SK-N-SH treated with all-trans-retinoic acid at 6 μM for 48 hours (cell line): Measurements from ENCODE around the gene PCDH15.

ENCODE experiments used
- ATAC-seq: fragments of 200-7000 bp; cut with Tn5 transposase; 3 replicates; pipeline ENCODE4 v1.9.1; 2020; ENCODE audit warnings: mild to moderate bottlenecking, moderate library complexity
- ARNTL ChIP-seq: fragments of 450-650 bp; formaldehyde crosslinking; IDR thresholded peaks from 2 replicates; pipeline ENCODE4 v1.5.0; 2020; ENCODE audit warnings: low read depth, mild to moderate bottlenecking, moderate library complexity, borderline replicate concordance
- BACH2 ChIP-seq: fragments of 250-450 bp; sonication (Bioruptor Pico); IDR thresholded peaks from 2 replicates; pipeline ENCODE4 v1.9.0; 2021; ENCODE audit warnings: mild to moderate bottlenecking, borderline replicate concordance
- CREB5 ChIP-seq: fragments of 250-450 bp; sonication (Bioruptor Pico); IDR thresholded peaks from 2 replicates; pipeline ENCODE4 v1.5.1; 2020; ENCODE audit warnings: low read depth, mild to moderate bottlenecking, moderate library complexity
- CSDC2 ChIP-seq: fragments of 250-450 bp; sonication (Bioruptor Pico); IDR thresholded peaks from 2 replicates; pipeline ENCODE4 v1.5.0; 2020; ENCODE audit warnings: mild to moderate bottlenecking, moderate library complexity
- CSRNP3 ChIP-seq: fragments of 250-450 bp; sonication (Bioruptor Pico); IDR thresholded peaks from 2 replicates; pipeline ENCODE4 v1.5.1; 2021; ENCODE audit warnings: mild to moderate bottlenecking, moderate library complexity
- ESRRG ChIP-seq: fragments of 250-450 bp; sonication (Bioruptor Pico); IDR thresholded peaks from 2 replicates; pipeline ENCODE4 v1.6.1; 2021; ENCODE audit warnings: mild to moderate bottlenecking
- ISL1 ChIP-seq: fragments of 250-450 bp; sonication (Bioruptor Pico); IDR thresholded peaks from 2 replicates; pipeline ENCODE4 v2.1.2; 2022; ENCODE audit warnings: mild to moderate bottlenecking, moderate library complexity
- OSR1 ChIP-seq: fragments of 250-450 bp; sonication (Bioruptor Pico); IDR thresholded peaks from 2 replicates; pipeline ENCODE4 v1.8.0; 2022; ENCODE audit warnings: moderate library complexity, mild to moderate bottlenecking, inconsistent platforms
- PATZ1 ChIP-seq: fragments of 250-450 bp; sonication (Bioruptor Pico); IDR thresholded peaks from 2 replicates; pipeline ENCODE4 v1.8.0; 2020; ENCODE audit warnings: mild to moderate bottlenecking, moderate library complexity, borderline replicate concordance
- POU6F1 ChIP-seq: fragments of 250-450 bp; sonication (Bioruptor Pico); IDR thresholded peaks from 2 replicates; pipeline ENCODE4 v1.8.0; 2021; ENCODE audit warnings: low read depth, mild to moderate bottlenecking, moderate library complexity, borderline replicate concordance
- PPARA ChIP-seq: fragments of 250-450 bp; sonication (Bioruptor Pico); IDR thresholded peaks from 2 replicates; pipeline ENCODE4 v1.5.0; 2020; ENCODE audit warnings: mild to moderate bottlenecking, borderline replicate concordance
- RARB ChIP-seq: fragments of 250-450 bp; sonication (Bioruptor Pico); IDR thresholded peaks from 2 replicates; pipeline ENCODE4 v1.8.0; 2021; ENCODE audit warnings: mild to moderate bottlenecking, moderate library complexity
- SNAI2 ChIP-seq: fragments of 250-450 bp; sonication (Bioruptor Pico); IDR thresholded peaks from 2 replicates; pipeline ENCODE4 v1.5.0; 2020; ENCODE audit warnings: mild to moderate bottlenecking, moderate library complexity
- TCF4 ChIP-seq: fragments of 250-450 bp; sonication (Bioruptor Pico); IDR thresholded peaks from 2 replicates; pipeline ENCODE4 v1.8.0; 2021; ENCODE audit warnings: mild to moderate bottlenecking, moderate library complexity, borderline replicate concordance
- TOX ChIP-seq: fragments of 250-450 bp; sonication (Bioruptor Pico); IDR thresholded peaks from 2 replicates; pipeline ENCODE4 v1.8.0; 2021; ENCODE audit warnings: mild to moderate bottlenecking, moderate library complexity, borderline replicate concordance
- TSHZ2 ChIP-seq: fragments of 250-450 bp; sonication (Bioruptor Pico); IDR thresholded peaks from 2 replicates; pipeline ENCODE4 v1.5.0; 2020; ENCODE audit warnings: mild to moderate bottlenecking, moderate library complexity
- ZC3H10 ChIP-seq: fragments of 250-450 bp; sonication (Bioruptor Pico); IDR thresholded peaks from 2 replicates; pipeline ENCODE4 v1.5.1; 2021; ENCODE audit warnings: mild to moderate bottlenecking, moderate library complexity
- ZFP3 ChIP-seq: fragments of 250-450 bp; sonication (Bioruptor Pico); IDR thresholded peaks from 2 replicates; pipeline ENCODE4 v1.5.0; 2020; ENCODE audit warnings: mild to moderate bottlenecking, moderate library complexity
- ZFP30 ChIP-seq: fragments of 450-650 bp; formaldehyde crosslinking; IDR thresholded peaks from 2 replicates; pipeline ENCODE4 v1.5.0; 2022; ENCODE audit warnings: mild to moderate bottlenecking, moderate library complexity
- ZNF70 ChIP-seq: fragments of 450-650 bp; formaldehyde crosslinking; IDR thresholded peaks from 2 replicates; pipeline ENCODE4 v1.5.0; 2020; ENCODE audit warnings: mild to moderate bottlenecking, moderate library complexity
- ZNF8 ChIP-seq: fragments of 450-650 bp; formaldehyde crosslinking; IDR thresholded peaks from 2 replicates; pipeline ENCODE4 v1.5.0; 2020; ENCODE audit warnings: mild to moderate bottlenecking, moderate library complexity

The PCDH15 gene

GRCh38 chr10:54319341-54319740 is 481.7 kb downstream of the PCDH15 start (continued):
- no peak for TF ChIP-seq CSDC2 (CRISPR knock-in tag)

- no peak for TF ChIP-seq RARB (CRISPR knock-in tag)
- TF ChIP-seq TSHZ2, result no peak
- TF ChIP-seq ZC3H10 (CRISPR knock-in tag), result no peak
- no peak for TF ChIP-seq ARNTL (CRISPR knock-in tag)
- TF ChIP-seq TCF4, result no peak
- TF ChIP-seq ISL1 (CRISPR knock-in tag), result no peak
- TF ChIP-seq SNAI2, result no peak
- no peak for TF ChIP-seq BACH2
- TF ChIP-seq ZNF8 (CRISPR knock-in tag), result no peak
- no peak for TF ChIP-seq ZFP3
- no peak for TF ChIP-seq OSR1 (CRISPR knock-in tag)
- TF ChIP-seq ESRRG, result no peak
- no peak for TF ChIP-seq PATZ1
- no peak for TF ChIP-seq PPARA (CRISPR knock-in tag)
- no peak for TF ChIP-seq TOX (CRISPR knock-in tag)
- TF ChIP-seq ZFP30 (CRISPR knock-in tag), result no peak
- TF ChIP-seq CSRNP3 (CRISPR knock-in tag), result no peak
- no peak for TF ChIP-seq CSDC2 (CRISPR knock-in tag)
- ATAC-seq, result no peak
Measured at GRCh38 chr10:54318470-54318869, 482.6 kb downstream of the PCDH15 start.

- TF ChIP-seq ARNTL (CRISPR knock-in tag), result no peak
- TF ChIP-seq SNAI2, result no peak
- no peak for TF ChIP-seq TSHZ2
- ATAC-seq, result no peak
Measured at GRCh38 chr10:54314430-54314829, 486.6 kb downstream of the PCDH15 start.

GRCh38 chr10:54284526-54285193 is 516.4 kb downstream of the PCDH15 start:
- no peak for ATAC-seq
- TF ChIP-seq POU6F1 (CRISPR knock-in tag) (no peak), ZFP3 (no peak), ESRRG (no peak), OSR1 (CRISPR knock-in tag) (no peak), SNAI2 (no peak), PATZ1 (no peak), TCF4 (no peak), ZNF70 (CRISPR knock-in tag) (no peak), CREB5 (CRISPR knock-in tag) (no peak)
